GM12874 (cell line): ENCODE results near the gene PALLD.

Source experiments
- CTCF ChIP-seq: IDR thresholded peaks from 2 replicates; pipeline ENCODE4 v1.5.1; 2011; ENCODE audit warnings: low read depth, mild to moderate bottlenecking, control low read depth, low read length, moderate library complexity; ENCODE audit not compliant: insufficient read depth

The PALLD gene

GRCh38 chr4:168647646-168648375 is 151.0 kb downstream of the PALLD start:
- TF ChIP-seq CTCF = no peak

GRCh38 chr4:168648494-168648893 is 151.6 kb downstream of the PALLD start:
- TF ChIP-seq CTCF = no peak

- TF ChIP-seq CTCF = no peak
These were observed 152.1 kb downstream of the PALLD start for GRCh38 chr4:168648929-168649328.

- no peak for TF ChIP-seq CTCF
These were observed 154.5 kb downstream of the PALLD start for GRCh38 chr4:168651374-168651773.

GRCh38 chr4:168651864-168652263 is 155.0 kb downstream of the PALLD start:
- TF ChIP-seq CTCF = no peak

GRCh38 chr4:168652755-168653154 is 155.9 kb downstream of the PALLD start:
- no peak for TF ChIP-seq CTCF

- no peak for TF ChIP-seq CTCF
These were observed 157.4 kb downstream of the PALLD start for GRCh38 chr4:168654104-168654847.
